ENCODE data around the gene PTAR1. TPM values are rescaled to one million over a fixed set of nuclear protein-coding genes. Genes with fewer than 3 reads are reported as not detected.

Gene PTAR1
- total RNA-seq, 1 donor: 66.6 TPM

DNA sequence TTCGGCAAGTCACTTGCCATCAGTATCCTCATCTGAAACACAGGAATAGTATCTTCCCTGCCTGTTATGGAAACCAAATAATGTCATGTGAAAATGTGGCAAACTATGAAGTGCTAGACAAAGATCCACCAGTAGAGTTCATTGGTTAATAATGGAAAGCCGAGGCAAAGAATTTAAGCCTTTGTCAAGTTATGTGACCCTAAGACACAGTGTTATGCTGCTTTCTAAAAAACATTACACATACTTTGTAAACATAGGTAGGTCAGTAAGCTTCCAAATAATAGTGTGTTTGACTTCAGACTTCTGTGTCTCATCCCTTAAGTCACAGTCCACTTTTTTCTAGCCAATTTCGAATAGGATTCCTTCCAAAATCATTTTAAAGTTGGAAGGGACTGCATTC is 6.0 kb downstream of the PTAR1 start:
- TF ChIP-seq, protein P1, sequence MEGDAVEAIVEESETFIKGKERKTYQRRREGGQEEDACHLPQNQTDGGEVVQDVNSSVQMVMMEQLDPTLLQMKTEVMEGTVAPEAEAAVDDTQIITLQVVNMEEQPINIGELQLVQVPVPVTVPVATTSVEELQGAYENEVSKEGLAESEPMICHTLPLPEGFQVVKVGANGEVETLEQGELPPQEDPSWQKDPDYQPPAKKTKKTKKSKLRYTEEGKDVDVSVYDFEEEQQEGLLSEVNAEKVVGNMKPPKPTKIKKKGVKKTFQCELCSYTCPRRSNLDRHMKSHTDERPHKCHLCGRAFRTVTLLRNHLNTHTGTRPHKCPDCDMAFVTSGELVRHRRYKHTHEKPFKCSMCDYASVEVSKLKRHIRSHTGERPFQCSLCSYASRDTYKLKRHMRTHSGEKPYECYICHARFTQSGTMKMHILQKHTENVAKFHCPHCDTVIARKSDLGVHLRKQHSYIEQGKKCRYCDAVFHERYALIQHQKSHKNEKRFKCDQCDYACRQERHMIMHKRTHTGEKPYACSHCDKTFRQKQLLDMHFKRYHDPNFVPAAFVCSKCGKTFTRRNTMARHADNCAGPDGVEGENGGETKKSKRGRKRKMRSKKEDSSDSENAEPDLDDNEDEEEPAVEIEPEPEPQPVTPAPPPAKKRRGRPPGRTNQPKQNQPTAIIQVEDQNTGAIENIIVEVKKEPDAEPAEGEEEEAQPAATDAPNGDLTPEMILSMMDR (IDR thresholded peaks at IDR 0.05; ENCODE audit: extremely low read depth, low read depth, low read length): no peak
- H3K36me3 ChIP-seq (ENCODE audit: insufficient read depth, low read length): peaks cover 4% of the 10 kb centered on the region
- no peak overlapping the region for H2AFZ ChIP-seq (ENCODE audit: low read length)
- H4K20me1 ChIP-seq (ENCODE audit: insufficient read depth, low read length): peaks cover 11% of the 10 kb centered on the region
- H3K27ac ChIP-seq (ENCODE audit: low read depth, low read length): no peak overlapping the region
- H3K27me3 ChIP-seq (ENCODE audit: insufficient read depth, low read length): no peaks in the 10 kb centered on the region
- H3K4me1 ChIP-seq (ENCODE audit: insufficient read depth, low read length): peaks cover 13% of the 10 kb centered on the region
- DNase-seq (ENCODE audit: insufficient read length, low spot score, missing footprints): no peak
- H3K4me2 ChIP-seq (ENCODE audit: insufficient read depth, low read length): no peak overlapping the region
- H3K9me3 ChIP-seq (ENCODE audit: low read depth, low read length): no peaks in the 10 kb centered on the region
- peaks cover 96% of the 10 kb centered on the region for H3K79me2 ChIP-seq (ENCODE audit: insufficient read depth, low read length)
- H3K4me3 ChIP-seq (ENCODE audit: insufficient read depth, low read length): no peak overlapping the region

DNA sequence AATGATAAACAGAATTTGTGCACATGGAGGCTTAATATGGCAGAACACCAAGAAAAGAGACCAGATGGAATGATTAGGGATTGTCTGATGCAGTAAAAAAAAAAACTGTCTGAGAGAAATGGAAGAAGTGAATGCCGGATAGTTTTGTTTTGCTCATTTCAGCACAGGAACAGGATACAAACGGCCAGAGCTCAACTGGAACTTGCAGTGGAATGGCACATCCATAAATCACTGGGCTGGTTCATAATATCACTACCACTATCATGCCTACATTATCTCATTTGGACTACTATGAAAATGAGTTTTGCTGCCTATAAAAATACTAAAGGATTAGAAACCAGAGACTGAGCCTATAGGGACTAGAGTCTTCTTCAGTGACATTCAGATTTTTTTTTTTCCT is 9.7 kb downstream of the PTAR1 start:
- Histone ChIP-seq H2AFZ (ENCODE audit: low read length) (no peak overlapping the region), H4K20me1 (ENCODE audit: insufficient read depth, low read length) (peaks cover 11% of the 10 kb centered on the region), H3K4me1 (ENCODE audit: insufficient read depth, low read length) (no peaks in the 10 kb centered on the region), H3K36me3 (ENCODE audit: insufficient read depth, low read length) (peaks cover 1% of the 10 kb centered on the region), H3K27me3 (ENCODE audit: insufficient read depth, low read length) (no peaks in the 10 kb centered on the region), H3K27ac (ENCODE audit: low read depth, low read length) (no peak overlapping the region), H3K9me3 (ENCODE audit: low read depth, low read length) (no peaks in the 10 kb centered on the region), H3K4me3 (ENCODE audit: insufficient read depth, low read length) (no peak overlapping the region), H3K79me2 (ENCODE audit: insufficient read depth, low read length) (peaks cover 90% of the 10 kb centered on the region), H3K4me2 (ENCODE audit: insufficient read depth, low read length) (no peak overlapping the region)
- DNase-seq (ENCODE audit: insufficient read length, low spot score, missing footprints): no peak
- TF ChIP-seq, protein P1 (IDR thresholded peaks at IDR 0.05; ENCODE audit: extremely low read depth, low read depth, low read length): no peak

DNA sequence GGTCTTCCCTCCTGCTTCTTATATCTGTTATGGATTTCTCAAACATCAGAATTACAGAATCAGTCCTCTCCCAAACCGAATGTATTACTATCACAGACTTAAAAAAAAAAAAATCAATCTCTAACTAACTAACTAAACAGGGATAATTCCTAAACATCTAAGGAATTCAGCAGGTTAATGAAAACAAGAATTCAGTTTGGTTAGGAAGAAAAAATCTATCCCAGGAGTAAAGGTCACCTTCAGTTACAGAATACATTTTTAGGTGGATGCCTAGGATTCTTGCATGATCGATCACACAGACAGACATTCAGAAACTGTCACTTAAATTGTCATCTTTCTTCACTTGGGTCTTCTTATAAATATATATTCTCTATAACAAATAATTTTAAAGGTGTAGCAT is 11.5 kb downstream of the PTAR1 start:
- DNase-seq (ENCODE audit: insufficient read length, low spot score, missing footprints): no peak

DNA sequence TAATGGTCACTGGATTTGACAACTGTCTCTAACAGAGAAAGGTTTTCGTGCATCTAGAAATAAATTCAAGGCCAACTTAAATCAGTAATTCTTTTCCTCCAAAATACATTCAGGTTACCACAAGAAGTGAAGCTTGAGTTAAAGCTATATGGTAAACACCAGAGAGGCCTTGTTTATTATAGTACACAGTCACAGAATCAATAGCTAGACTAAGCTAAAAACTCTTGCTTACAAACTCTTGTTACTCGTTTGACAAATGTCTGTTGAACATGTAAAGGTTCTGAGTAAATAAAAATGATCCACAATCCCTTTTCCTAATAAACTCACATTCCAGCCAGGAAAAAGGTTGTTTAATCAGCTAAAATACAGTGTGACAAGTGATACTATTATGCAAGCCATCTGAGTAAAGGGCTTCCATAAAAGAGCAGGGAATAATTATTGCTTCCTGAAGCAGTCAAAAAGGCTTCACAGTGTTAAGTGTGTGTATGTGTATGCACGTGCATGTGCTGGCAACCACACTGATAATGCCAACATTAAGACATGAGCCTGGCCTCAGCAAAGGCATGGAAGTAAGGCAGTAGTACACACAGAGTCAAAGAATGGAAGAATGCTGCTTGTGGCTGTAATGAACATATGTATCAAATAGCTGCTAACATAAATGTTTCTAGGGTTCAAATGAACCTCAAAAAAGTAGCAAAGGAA is 12.8 kb downstream of the PTAR1 start:
- Histone ChIP-seq H2AFZ (ENCODE audit: low read length) (no peak overlapping the region), H4K20me1 (ENCODE audit: insufficient read depth, low read length) (peaks cover 10% of the 10 kb centered on the region), H3K27me3 (ENCODE audit: insufficient read depth, low read length) (no peaks in the 10 kb centered on the region), H3K79me2 (ENCODE audit: insufficient read depth, low read length) (peaks cover 83% of the 10 kb centered on the region), H3K4me1 (ENCODE audit: insufficient read depth, low read length) (peaks cover 5% of the 10 kb centered on the region), H3K27ac (ENCODE audit: low read depth, low read length) (no peak overlapping the region), H3K4me3 (ENCODE audit: insufficient read depth, low read length) (no peak overlapping the region), H3K4me2 (ENCODE audit: insufficient read depth, low read length) (no peak overlapping the region), H3K9me3 (ENCODE audit: low read depth, low read length) (no peaks in the 10 kb centered on the region), H3K36me3 (ENCODE audit: insufficient read depth, low read length) (no peaks in the 10 kb centered on the region)
- TF ChIP-seq, protein P1 (IDR thresholded peaks at IDR 0.05; ENCODE audit: extremely low read depth, low read depth, low read length): no peak
- no peak for DNase-seq (ENCODE audit: insufficient read length, low spot score, missing footprints)

More for the DNA sequence above, 11.5 kb downstream of the PTAR1 start:
- H3K27me3 ChIP-seq (ENCODE audit: insufficient read depth, low read length): no peaks in the 10 kb centered on the region
- no peaks in the 10 kb centered on the region for H3K36me3 ChIP-seq (ENCODE audit: insufficient read depth, low read length)
- H3K4me1 ChIP-seq (ENCODE audit: insufficient read depth, low read length): peaks cover 5% of the 10 kb centered on the region
- H2AFZ ChIP-seq (ENCODE audit: low read length): no peak overlapping the region
- peaks cover 86% of the 10 kb centered on the region for H3K79me2 ChIP-seq (ENCODE audit: insufficient read depth, low read length)
- TF ChIP-seq, protein P1 (IDR thresholded peaks at IDR 0.05; ENCODE audit: extremely low read depth, low read depth, low read length): no peak
- no peak overlapping the region for H3K4me2 ChIP-seq (ENCODE audit: insufficient read depth, low read length)
- H3K4me3 ChIP-seq (ENCODE audit: insufficient read depth, low read length): no peak overlapping the region
- H3K27ac ChIP-seq (ENCODE audit: low read depth, low read length): no peak overlapping the region
- H4K20me1 ChIP-seq (ENCODE audit: insufficient read depth, low read length): peaks cover 15% of the 10 kb centered on the region
- H3K9me3 ChIP-seq (ENCODE audit: low read depth, low read length): no peaks in the 10 kb centered on the region
